ENCODE measurements around the gene KIF1B. TPM values are rescaled to one million over a fixed set of nuclear protein-coding genes. Genes with fewer than 3 reads are reported as not detected.

The KIF1B gene
- total RNA-seq, 1 experiment from 2014 or later, result 70.1 TPM

- no peak; the same call in 1 of the 2 replicates for TF ChIP-seq IRF1 (CRISPR knock-in tag; IDR thresholded peaks at IDR 0.05)
- TF ChIP-seq ZBTB43 (CRISPR knock-in tag; IDR thresholded peaks at IDR 0.05), result peak; percentile 21; the same call in 1 of the 2 replicates
- TF ChIP-seq STAT6 (CRISPR knock-in tag; conservative IDR thresholded peaks at IDR 0.05; ENCODE audit: low read depth), result no peak
- TF ChIP-seq CDX4 (CRISPR knock-in tag; IDR thresholded peaks at IDR 0.05; ENCODE audit: borderline replicate concordance), result no peak
- no peak for TF ChIP-seq CBFB (CRISPR knock-in tag; IDR thresholded peaks at IDR 0.05; ENCODE audit: low read depth)
- peak; percentile 78 for TF ChIP-seq TEAD1 (CRISPR knock-in tag; IDR thresholded peaks at IDR 0.05)
- TF ChIP-seq RORB (CRISPR knock-in tag; IDR thresholded peaks at IDR 0.05), result no peak
- TF ChIP-seq ZNF425 (CRISPR knock-in tag; conservative IDR thresholded peaks at IDR 0.05), result no peak
- TF ChIP-seq NFYB (CRISPR knock-in tag; conservative IDR thresholded peaks at IDR 0.05; ENCODE audit: low read depth), result peak; percentile 99
- no peak for TF ChIP-seq EMX1 (CRISPR knock-in tag; IDR thresholded peaks at IDR 0.05)
- no peak for TF ChIP-seq IRF2 (CRISPR knock-in tag; IDR thresholded peaks at IDR 0.05; ENCODE audit: borderline replicate concordance, low read depth)
- TF ChIP-seq NR1H2 (CRISPR knock-in tag; IDR thresholded peaks at IDR 0.05), result no peak
- peak; percentile 43; the same call in 1 of the 2 replicates for TF ChIP-seq FOXP1 (CRISPR knock-in tag; IDR thresholded peaks at IDR 0.05; ENCODE audit: borderline replicate concordance)
- TF ChIP-seq ARID4B (CRISPR knock-in tag; IDR thresholded peaks at IDR 0.05; ENCODE audit: borderline replicate concordance), result no peak
- no peak for TF ChIP-seq HMGA2 (CRISPR knock-in tag; IDR thresholded peaks at IDR 0.05)
- 0 out of 2 replicates have a peak, but pooled peaks have one; percentile 49 for TF ChIP-seq TEAD4 (CRISPR knock-in tag; IDR thresholded peaks at IDR 0.05)
- TF ChIP-seq E2F5 (CRISPR knock-in tag; IDR thresholded peaks at IDR 0.05), result peak; percentile 23; the same call in 1 of the 2 replicates
- TF ChIP-seq ZNF532 (CRISPR knock-in tag; IDR thresholded peaks at IDR 0.05; ENCODE audit: borderline replicate concordance), result no peak
- TF ChIP-seq FOXJ3 (CRISPR knock-in tag; IDR thresholded peaks at IDR 0.05; ENCODE audit: borderline replicate concordance), result no peak
Measured at GRCh38 chr1:10398734-10399443, 188.5 kb downstream of the KIF1B start, which contains the start of gene PGD (continued).
